Measurements from ENCODE around the gene CCDC192.

DNA sequence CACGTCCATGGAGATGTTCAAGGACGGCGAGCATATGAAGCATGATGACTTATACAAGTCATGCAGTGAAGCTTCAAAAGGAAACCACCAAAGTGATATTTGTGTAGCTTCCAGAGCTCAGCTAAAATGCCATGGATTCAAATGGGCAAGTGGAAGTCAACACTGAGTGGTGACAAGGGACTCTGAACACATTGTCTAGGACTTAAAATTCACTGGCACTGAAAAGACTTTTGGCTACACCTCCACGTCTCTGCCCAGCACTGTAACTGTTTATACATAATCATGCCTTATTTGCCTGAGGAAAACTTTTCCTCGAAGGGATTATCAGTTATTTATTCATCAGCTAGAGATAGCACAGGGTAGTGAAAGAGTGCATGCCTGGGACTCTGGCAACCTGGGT, 39.1 kb upstream of the CCDC192 start:
- TF ChIP-seq, protein P1, sequence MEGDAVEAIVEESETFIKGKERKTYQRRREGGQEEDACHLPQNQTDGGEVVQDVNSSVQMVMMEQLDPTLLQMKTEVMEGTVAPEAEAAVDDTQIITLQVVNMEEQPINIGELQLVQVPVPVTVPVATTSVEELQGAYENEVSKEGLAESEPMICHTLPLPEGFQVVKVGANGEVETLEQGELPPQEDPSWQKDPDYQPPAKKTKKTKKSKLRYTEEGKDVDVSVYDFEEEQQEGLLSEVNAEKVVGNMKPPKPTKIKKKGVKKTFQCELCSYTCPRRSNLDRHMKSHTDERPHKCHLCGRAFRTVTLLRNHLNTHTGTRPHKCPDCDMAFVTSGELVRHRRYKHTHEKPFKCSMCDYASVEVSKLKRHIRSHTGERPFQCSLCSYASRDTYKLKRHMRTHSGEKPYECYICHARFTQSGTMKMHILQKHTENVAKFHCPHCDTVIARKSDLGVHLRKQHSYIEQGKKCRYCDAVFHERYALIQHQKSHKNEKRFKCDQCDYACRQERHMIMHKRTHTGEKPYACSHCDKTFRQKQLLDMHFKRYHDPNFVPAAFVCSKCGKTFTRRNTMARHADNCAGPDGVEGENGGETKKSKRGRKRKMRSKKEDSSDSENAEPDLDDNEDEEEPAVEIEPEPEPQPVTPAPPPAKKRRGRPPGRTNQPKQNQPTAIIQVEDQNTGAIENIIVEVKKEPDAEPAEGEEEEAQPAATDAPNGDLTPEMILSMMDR (conservative IDR thresholded peaks at IDR 0.05) = no peak
- TF ChIP-seq ZFX (IDR thresholded peaks at IDR 0.05) = no peak
